Measurements from ENCODE around the gene CALCOCO1. TPM values are rescaled to one million over a fixed set of nuclear protein-coding genes. Genes with fewer than 3 reads are reported as not detected.

The CALCOCO1 gene
- total and polyA plus RNA-seq, 9 of the 15 experiments (the other 6 are each of a cell fraction or from before 2014, with no cell fraction given) = 1.9 to 31.8 (median 11.0) TPM

DNA sequence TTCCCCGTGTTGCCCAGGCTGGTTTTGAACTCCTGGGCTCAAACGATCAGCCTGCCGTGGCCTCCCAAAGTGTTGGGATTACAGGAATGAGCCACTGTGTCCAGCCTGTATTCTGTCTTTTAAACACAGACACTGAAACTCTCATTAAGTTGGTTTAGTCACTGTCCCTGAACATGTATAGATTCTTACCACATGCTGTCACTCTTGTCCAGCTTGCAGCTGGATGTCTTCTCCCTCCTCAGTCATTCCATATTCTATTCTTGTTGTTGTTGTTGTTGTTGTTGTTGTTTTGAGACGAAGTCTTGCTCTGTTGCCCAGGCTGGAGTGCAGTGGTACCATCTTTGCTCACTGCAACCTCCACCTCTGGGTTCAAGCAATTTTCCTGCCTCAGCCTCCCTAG lies 39.1 kb downstream of the CALCOCO1 start:
- CTCF ChIA-PET (ENCODE audit: low intra/inter-chr PET ratio) = no interaction called here
- no peak overlapping the region for H3K4me2 ChIP-seq (ENCODE audit: insufficient read depth, low read length)
- no peaks in the 10 kb centered on the region for H4K20me1 ChIP-seq (replicated peaks; ENCODE audit: control insufficient read depth, insufficient read depth, low read length)
- no peaks in the 10 kb centered on the region for H3K36me3 ChIP-seq (ENCODE audit: control insufficient read depth, insufficient read depth, low read length)
- H3K9me1 ChIP-seq (ENCODE audit: control insufficient read depth, insufficient read depth, low read length) = no peaks in the 10 kb centered on the region
- TF ChIP-seq, protein P1, sequence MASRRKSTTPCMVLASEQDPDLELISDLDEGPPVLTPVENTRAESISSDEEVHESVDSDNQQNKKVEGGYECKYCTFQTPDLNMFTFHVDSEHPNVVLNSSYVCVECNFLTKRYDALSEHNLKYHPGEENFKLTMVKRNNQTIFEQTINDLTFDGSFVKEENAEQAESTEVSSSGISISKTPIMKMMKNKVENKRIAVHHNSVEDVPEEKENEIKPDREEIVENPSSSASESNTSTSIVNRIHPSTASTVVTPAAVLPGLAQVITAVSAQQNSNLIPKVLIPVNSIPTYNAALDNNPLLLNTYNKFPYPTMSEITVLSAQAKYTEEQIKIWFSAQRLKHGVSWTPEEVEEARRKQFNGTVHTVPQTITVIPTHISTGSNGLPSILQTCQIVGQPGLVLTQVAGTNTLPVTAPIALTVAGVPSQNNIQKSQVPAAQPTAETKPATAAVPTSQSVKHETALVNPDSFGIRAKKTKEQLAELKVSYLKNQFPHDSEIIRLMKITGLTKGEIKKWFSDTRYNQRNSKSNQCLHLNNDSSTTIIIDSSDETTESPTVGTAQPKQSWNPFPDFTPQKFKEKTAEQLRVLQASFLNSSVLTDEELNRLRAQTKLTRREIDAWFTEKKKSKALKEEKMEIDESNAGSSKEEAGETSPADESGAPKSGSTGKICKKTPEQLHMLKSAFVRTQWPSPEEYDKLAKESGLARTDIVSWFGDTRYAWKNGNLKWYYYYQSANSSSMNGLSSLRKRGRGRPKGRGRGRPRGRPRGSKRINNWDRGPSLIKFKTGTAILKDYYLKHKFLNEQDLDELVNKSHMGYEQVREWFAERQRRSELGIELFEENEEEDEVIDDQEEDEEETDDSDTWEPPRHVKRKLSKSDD (conservative IDR thresholded peaks at IDR 0.05; ENCODE audit: low read length) = no peak
- no peak for TF ChIP-seq ZNF165 (CRISPR knock-in tag; IDR thresholded peaks at IDR 0.05; ENCODE audit: borderline replicate concordance)
- TF ChIP-seq NCOA6 (IDR thresholded peaks at IDR 0.05) = no peak
- TF ChIP-seq KHSRP (IDR thresholded peaks at IDR 0.05) = no peak
- no peak for TF ChIP-seq POLR2G (IDR thresholded peaks at IDR 0.05; ENCODE audit: low read depth, low read length)
- no peak overlapping the region for H3K4me3 ChIP-seq
- FAIRE-seq (no peak), DNase-seq (ENCODE audit: extremely low read depth in 1 of 4, low spot score in 3 of 4) (no peak), ATAC-seq (no peak)
- no TSS peak for BruUV-seq (replicated peaks)
- no peak overlapping the region for H3K27ac ChIP-seq (ENCODE audit: extremely low read depth, low read depth, low read length)
- no peaks in the 10 kb centered on the region for H3K79me2 ChIP-seq (ENCODE audit: control insufficient read depth, insufficient read depth, low read length)
- WGBS (ENCODE audit: insufficient coverage, low coverage, missing lambda C conversion rate) = 3% methylated on average over 4 of the region's 4 CpGs
- in situ Hi-C loops (cut with MboI) (no loop called here), intact Hi-C loops (cut with micrococcal nuclease) (no loop called here)
- H3K9ac ChIP-seq (ENCODE audit: insufficient read depth in 1 of 2, low read depth in 2 of 2, low read length in 2 of 2) = no peak overlapping the region
- H3K9me3 ChIP-seq (replicated peaks; ENCODE audit: control insufficient read depth, insufficient read depth, low read depth, low read length) = no peaks in the 10 kb centered on the region
- H3K4me1 ChIP-seq (replicated peaks in 1 of 2; ENCODE audit: control insufficient read depth in 2 of 2, insufficient read depth in 2 of 2, low read length in 2 of 2) = no peaks in the 10 kb centered on the region; a peak in 2 of 5 replicates
- H3K27me3 ChIP-seq (ENCODE audit: control insufficient read depth in 2 of 2, insufficient read depth in 2 of 2, low read length in 2 of 2) = peaks cover 3 to 14% of the 10 kb centered on the region in 2 experiments; a peak in 3 of 5 replicates
- H2AFZ ChIP-seq (ENCODE audit: low read depth, low read length) = no peak overlapping the region
- POLR2A ChIA-PET = interaction anchor here (0.6 to 1.4 kb wide), 3 partner anchors 8 to 34 kb away, joined by 3 read pairs; partner anchors contain the start of gene ATP5MC2
